Hepatocyte (in vitro differentiated cells): ENCODE measurements around the gene IL24. TPM values are rescaled to one million over a fixed set of nuclear protein-coding genes. Genes with fewer than 3 reads are reported as not detected.
A peak's percentile ranks its signal among the peaks of the same experiment; 100 is the strongest.

Experiments
- DNase-seq: peaks from one replicate; pipeline ENCODE4 v3.0.0-alpha.2; 2016; ENCODE audit warnings: low spot score
- H2AFZ ChIP-seq: fragments of 200-600 bp; sonication (generic); 2 replicates; pipeline ENCODE4 v1.6.0; 2016; ENCODE audit warnings: antibody characterized with exemption, mild to moderate bottlenecking
- H3K27ac ChIP-seq: fragments of 200-600 bp; sonication (generic); 2 replicates; pipeline ENCODE4 v1.5.1; 2016; ENCODE audit warnings: mild to moderate bottlenecking
- H3K27me3 ChIP-seq: fragments of 200-600 bp; sonication (generic); 2 replicates; pipeline ENCODE4 v1.6.1; 2016
- H3K36me3 ChIP-seq: fragments of 200-600 bp; sonication (generic); replicated peaks from 2 replicates; pipeline ENCODE4 v1.5.1; 2016; ENCODE audit warnings: low read depth; ENCODE audit not compliant: insufficient read depth
- H3K4me1 ChIP-seq: fragments of 200-600 bp; sonication (generic); 2 replicates; pipeline ENCODE4 v1.5.1; 2016; ENCODE audit warnings: mild to moderate bottlenecking, moderate library complexity; ENCODE audit not compliant: insufficient read depth
- H3K4me2 ChIP-seq: fragments of 200-600 bp; sonication (generic); 2 replicates; pipeline ENCODE4 v1.6.0; 2016
- H3K4me3 ChIP-seq: fragments of 200-600 bp; sonication (generic); 2 replicates; pipeline ENCODE4 v1.5.1; 2016; ENCODE audit warnings: mild to moderate bottlenecking
- H3K79me2 ChIP-seq: fragments of 200-600 bp; sonication (generic); 2 replicates; pipeline ENCODE4 v1.6.0; 2017; ENCODE audit warnings: mild to moderate bottlenecking
- H3K9me2 ChIP-seq: fragments of 200-600 bp; sonication (generic); replicated peaks from 2 replicates; pipeline ENCODE4 v1.6.0; 2017; ENCODE audit warnings: mild to moderate bottlenecking; ENCODE audit not compliant: insufficient read depth
- H3K9me3 ChIP-seq: fragments of 200-600 bp; sonication (generic); 2 replicates; pipeline ENCODE4 v1.5.1; 2016; ENCODE audit warnings: low read depth, mild to moderate bottlenecking
- H4K20me1 ChIP-seq: fragments of 200-600 bp; sonication (generic); 2 replicates; pipeline ENCODE4 v1.6.0; 2016; ENCODE audit warnings: mild to moderate bottlenecking; ENCODE audit not compliant: insufficient read depth, poor library complexity, severe bottlenecking
- EZH2 ChIP-seq: fragments of 200-600 bp; sonication (generic); IDR thresholded peaks from 2 replicates; pipeline ENCODE4 v1.6.1; 2016; ENCODE audit warnings: antibody characterized with exemption, mild to moderate bottlenecking, borderline replicate concordance
- EZH2phosphoT487 ChIP-seq: fragments of 200-600 bp; sonication (generic); IDR thresholded peaks from one replicate; pipeline ENCODE4 v1.6.1; 2018; ENCODE audit warnings: antibody characterized with exemption, mild to moderate bottlenecking, low read depth, moderate library complexity; ENCODE audit not compliant: unreplicated experiment, severe bottlenecking
- WGBS: methylation state at CpG from one replicate; pipeline ENCODE4 v1.1.6; 2016; ENCODE audit warnings: low lambda C conversion rate; ENCODE audit errors: missing lambda C conversion rate; 5-methylcytosine and 5-hydroxymethylcytosine counted together
- polyA plus RNA-seq: library from polyadenylated mRNA; unstranded; fragments of >200 nt; fragmentation: Nextera tagmentation; extraction: Ambion mirVana; gene quantifications from 2 replicates; pipeline ENCODE4 v1.2.1, GENCODE V29; 2016
- total RNA-seq: library from RNA; depleted of rRNA; stranded (reverse); fragments of >200 nt; gene quantifications from 2 replicates; pipeline ENCODE4 v1.2.3, GENCODE V29; 2014
- TF ChIP-seq, protein P1 (sequence below): fragments of 200-600 bp; sonication (generic); IDR thresholded peaks from 2 replicates; pipeline ENCODE4 v1.5.1; 2016; ENCODE audit warnings: antibody characterized with exemption, mild to moderate bottlenecking; ENCODE audit not compliant: poor library complexity

IL24 gene
- total and polyA plus RNA-seq, 2 experiments from 2014 or later = not detected

DNA sequence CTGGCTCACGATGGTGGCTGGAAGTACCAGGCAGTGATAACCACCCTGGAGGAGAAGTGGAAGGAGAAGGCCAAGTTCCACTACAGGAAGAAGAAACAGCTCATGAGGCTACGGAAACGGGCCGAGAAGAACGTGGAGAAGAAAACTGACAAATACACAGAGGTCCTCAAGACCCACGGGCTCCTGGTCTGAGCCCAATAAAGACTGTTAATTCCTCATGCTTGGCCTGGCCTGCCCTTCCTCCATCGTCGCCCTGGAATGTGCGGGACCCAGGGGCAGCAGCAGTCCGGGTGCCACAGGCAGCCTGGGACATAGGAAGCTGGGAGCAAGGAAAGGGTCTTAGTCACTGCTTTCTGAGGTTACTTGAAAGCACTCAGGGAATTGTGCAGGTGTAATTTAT lies 10.8 kb downstream of the IL24 start:
- TF ChIP-seq EZH2phosphoT487 (no peak), EZH2 (no peak)
- TF ChIP-seq, protein P1, sequence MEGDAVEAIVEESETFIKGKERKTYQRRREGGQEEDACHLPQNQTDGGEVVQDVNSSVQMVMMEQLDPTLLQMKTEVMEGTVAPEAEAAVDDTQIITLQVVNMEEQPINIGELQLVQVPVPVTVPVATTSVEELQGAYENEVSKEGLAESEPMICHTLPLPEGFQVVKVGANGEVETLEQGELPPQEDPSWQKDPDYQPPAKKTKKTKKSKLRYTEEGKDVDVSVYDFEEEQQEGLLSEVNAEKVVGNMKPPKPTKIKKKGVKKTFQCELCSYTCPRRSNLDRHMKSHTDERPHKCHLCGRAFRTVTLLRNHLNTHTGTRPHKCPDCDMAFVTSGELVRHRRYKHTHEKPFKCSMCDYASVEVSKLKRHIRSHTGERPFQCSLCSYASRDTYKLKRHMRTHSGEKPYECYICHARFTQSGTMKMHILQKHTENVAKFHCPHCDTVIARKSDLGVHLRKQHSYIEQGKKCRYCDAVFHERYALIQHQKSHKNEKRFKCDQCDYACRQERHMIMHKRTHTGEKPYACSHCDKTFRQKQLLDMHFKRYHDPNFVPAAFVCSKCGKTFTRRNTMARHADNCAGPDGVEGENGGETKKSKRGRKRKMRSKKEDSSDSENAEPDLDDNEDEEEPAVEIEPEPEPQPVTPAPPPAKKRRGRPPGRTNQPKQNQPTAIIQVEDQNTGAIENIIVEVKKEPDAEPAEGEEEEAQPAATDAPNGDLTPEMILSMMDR = no peak
- Histone ChIP-seq H3K4me2 (no peak overlapping the region), H3K79me2 (no peaks in the 10 kb centered on the region), H3K27me3 (peaks cover 36% of the 10 kb centered on the region), H2AFZ (no peak overlapping the region), H4K20me1 (no peaks in the 10 kb centered on the region), H3K36me3 (no peaks in the 10 kb centered on the region), H3K4me3 (no peak overlapping the region), H3K9me2 (no peaks in the 10 kb centered on the region), H3K9me3 (no peaks in the 10 kb centered on the region), H3K27ac (no peak overlapping the region), H3K4me1 (peaks cover 4% of the 10 kb centered on the region)
- no peak for DNase-seq
- WGBS = 88% methylated on average over 10 of the region's 10 CpGs

DNA sequence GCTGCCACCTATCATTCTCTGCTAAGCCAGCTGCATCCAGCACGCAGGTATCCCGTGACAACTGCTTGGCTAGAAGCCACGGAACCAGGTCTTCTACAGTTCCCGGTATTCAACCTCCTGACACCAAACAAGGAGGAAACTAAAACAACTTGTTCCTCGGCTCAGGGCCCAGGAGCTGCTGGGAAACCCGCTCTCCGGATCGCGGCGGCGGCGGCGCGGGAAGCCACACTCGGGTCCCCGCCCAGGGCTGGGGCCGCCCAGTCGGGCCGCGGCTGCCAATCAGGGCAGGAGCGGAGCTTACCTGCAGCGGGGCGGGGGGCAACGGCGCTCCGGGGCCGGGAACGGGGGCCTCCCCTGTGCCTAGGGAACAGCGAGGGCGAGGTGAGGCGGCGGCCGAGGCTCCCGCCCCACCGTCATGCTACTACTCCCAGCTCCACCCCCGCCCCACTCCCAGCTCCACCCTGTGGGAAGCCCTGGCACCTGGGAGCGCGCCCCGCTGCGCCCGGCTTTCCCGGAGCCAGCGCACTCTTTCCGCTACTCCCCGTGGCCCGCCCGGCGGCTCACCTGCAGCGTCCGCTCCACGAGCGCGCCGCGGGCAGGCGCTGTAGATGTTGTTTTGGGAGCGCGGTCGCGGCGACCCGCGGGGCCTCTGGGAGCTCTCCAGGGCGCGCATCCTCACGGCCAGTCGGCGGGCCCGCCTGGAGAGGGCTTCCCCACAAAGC lies 12.1 kb downstream of the IL24 start:
- WGBS = 2% methylated on average over 28 of the region's 69 CpGs
- TF ChIP-seq EZH2 = no peak
- TF ChIP-seq EZH2phosphoT487 = no peak
- TF ChIP-seq, protein P1 = no peak
- Histone ChIP-seq H3K9me2 (no peaks in the 10 kb centered on the region), H3K27ac (no peak overlapping the region), H3K4me3 (peak overlapping the region; percentile 5), H4K20me1 (no peaks in the 10 kb centered on the region), H3K9me3 (no peaks in the 10 kb centered on the region), H3K79me2 (no peaks in the 10 kb centered on the region), H2AFZ (peak overlapping the region; percentile 50), H3K4me2 (peak overlapping the region; percentile 93), H3K4me1 (peaks cover 4% of the 10 kb centered on the region), H3K27me3 (peaks cover 36% of the 10 kb centered on the region), H3K36me3 (no peaks in the 10 kb centered on the region)
- DNase-seq = peak; percentile 80

DNA sequence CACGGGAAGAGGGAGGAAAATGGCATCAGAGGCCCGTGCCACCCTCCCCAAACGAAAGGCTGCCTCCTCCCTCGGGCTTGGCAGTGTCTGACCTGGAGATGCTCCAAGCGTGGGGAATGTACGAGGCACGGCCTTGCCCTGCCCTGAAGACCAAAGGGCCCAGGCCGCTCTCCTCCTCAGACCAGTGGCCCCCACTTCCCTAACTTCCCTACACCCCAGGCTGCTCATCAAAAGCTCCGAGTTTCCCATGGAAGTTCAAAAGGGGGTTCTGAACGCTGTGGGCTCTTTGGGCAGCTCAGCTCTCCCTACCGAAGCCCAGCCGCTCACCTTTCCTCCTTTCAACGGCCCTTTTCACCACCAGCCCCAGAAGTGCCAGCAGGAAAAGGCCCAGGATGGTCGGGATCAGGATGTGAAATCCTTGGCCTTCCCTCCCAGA lies 12.7 kb downstream of the IL24 start:
- 28% methylated on average over 14 of the region's 14 CpGs for WGBS
- Histone ChIP-seq H3K9me3 (no peaks in the 10 kb centered on the region), H3K36me3 (no peaks in the 10 kb centered on the region), H3K27me3 (peaks cover 36% of the 10 kb centered on the region), H4K20me1 (no peaks in the 10 kb centered on the region), H3K9me2 (no peaks in the 10 kb centered on the region), H3K4me2 (peak overlapping the region; percentile 93), H3K4me3 (peak overlapping the region; percentile 5), H2AFZ (peak overlapping the region; percentile 50), H3K4me1 (peaks cover 4% of the 10 kb centered on the region), H3K79me2 (no peaks in the 10 kb centered on the region), H3K27ac (no peak overlapping the region)
- DNase-seq = no peak
- TF ChIP-seq EZH2 = peak; percentile 5
- TF ChIP-seq EZH2phosphoT487 = no peak

DNA sequence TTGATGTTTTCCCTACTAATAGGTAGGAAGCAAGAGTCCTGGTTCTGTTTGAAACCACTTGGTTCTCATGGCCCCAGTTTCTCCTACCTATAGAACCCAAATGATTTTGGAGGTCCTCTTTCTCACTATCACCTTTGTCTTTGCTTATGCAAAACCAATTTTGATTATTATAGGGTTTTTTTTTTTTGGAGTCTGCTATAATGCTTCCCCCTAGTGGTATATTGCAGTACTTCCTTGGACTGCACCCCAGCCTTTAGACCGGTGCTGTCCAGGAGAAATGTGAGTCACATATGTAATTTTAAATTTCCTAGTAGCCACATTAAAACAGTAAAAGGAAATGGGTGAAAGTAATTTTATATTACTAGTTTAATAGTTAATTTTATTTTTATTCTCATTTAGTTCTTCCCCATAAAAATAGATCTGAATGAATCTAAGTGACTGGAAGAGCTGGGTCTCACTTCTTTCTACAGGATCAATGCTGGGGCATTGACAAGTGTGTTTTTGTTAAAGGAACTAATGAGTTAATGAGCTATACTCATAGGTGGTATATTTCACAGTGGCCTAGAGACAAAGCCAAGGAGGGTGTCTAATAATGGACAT lies 13.9 kb downstream of the IL24 start:
- no peak overlapping the region for H3K4me3 ChIP-seq
- no peaks in the 10 kb centered on the region for H3K36me3 ChIP-seq
- H3K4me2 ChIP-seq = no peak overlapping the region
- TF ChIP-seq, protein P1 = peak; percentile 83
- TF ChIP-seq EZH2phosphoT487 (no peak), EZH2 (no peak)
- peak; percentile 73 for DNase-seq
- H4K20me1 ChIP-seq = no peaks in the 10 kb centered on the region
- 5% methylated on average over 1 of the region's 1 CpG for WGBS
- no peaks in the 10 kb centered on the region for H3K9me3 ChIP-seq
- H2AFZ ChIP-seq = no peak overlapping the region
- peaks cover 4% of the 10 kb centered on the region for H3K4me1 ChIP-seq
- H3K9me2 ChIP-seq = no peaks in the 10 kb centered on the region
- H3K27ac ChIP-seq = no peak overlapping the region
- peaks cover 31% of the 10 kb centered on the region for H3K27me3 ChIP-seq
- no peaks in the 10 kb centered on the region for H3K79me2 ChIP-seq
